Measurements from ENCODE around the gene PSMB1. TPM values are rescaled to one million over a fixed set of nuclear protein-coding genes. Genes with fewer than 3 reads are reported as not detected.

Gene PSMB1
- total RNA-seq (2014; rRNA removed; shearing (Covaris generic)): 834 and 922 TPM in 2 replicates

DNA sequence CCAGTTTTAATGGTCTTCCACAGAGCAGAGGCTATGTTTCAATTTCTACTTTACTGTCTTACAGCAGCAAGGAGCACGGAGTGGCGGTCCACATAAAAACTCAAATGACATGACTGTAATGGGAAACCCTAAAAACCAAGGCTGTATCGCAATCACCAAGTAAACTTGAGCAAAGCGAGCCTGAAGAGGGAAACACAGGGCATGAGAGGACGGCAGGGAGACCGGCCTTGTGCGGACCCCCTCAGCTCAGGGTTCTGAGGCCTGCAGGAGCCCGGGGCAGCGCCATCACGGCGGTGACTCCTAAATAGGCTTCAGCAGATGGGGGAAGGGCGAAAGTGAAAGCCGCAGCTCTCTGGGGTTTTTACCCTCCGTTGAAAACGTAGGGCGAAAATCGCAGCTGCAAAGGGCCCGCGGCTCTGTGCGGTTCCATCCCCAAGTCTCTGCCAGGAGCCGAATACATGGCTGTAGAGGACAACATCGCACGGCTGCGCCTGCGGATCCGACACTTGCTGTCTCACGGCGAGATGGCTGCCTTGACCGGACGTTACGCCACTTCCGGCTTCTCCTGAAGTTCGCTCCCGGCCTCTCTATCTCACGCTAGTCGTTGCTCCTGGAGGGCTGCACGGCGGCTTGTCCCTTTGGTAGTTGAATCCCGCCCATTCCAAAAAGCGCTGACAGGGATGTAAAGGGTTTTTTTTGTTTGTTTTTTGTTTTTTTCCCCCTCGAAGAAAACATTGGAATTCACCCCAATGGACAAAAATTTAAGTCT, at the start of gene PSMB1:
Gene PSMB1 (minus strand): TSS at position 543 of the 769 bp plus-strand sequence. CDS start 65 bp downstream, at position 478.
- DNase-seq (ENCODE audit: low read depth): peak; percentile 95

- DNase-seq (ENCODE audit: low read depth): no peak
These were observed 44.2 kb upstream of the PSMB1 start for GRCh38 chr6:170597278-170597677.

DNA sequence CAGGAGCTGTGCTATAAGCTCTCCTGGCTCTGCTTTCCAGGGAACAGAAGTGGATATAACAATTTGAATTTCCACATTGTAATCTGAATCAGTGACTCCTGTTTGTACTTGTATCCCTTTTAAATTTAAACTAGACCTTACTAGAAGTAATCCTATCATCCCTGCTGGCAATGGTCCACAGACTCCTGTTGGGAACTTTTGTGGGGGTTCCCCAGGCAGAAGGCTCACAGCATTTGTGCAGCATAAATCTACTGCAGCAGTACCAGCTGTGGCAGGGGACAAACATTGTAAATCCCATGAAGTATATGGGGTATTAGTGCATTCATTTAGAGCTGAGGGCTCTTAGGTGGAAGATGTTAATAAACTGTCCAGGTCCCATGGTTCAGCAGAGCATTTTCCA, 43.3 kb upstream of the PSMB1 start:
- DNase-seq (ENCODE audit: low read depth): no peak

DNA sequence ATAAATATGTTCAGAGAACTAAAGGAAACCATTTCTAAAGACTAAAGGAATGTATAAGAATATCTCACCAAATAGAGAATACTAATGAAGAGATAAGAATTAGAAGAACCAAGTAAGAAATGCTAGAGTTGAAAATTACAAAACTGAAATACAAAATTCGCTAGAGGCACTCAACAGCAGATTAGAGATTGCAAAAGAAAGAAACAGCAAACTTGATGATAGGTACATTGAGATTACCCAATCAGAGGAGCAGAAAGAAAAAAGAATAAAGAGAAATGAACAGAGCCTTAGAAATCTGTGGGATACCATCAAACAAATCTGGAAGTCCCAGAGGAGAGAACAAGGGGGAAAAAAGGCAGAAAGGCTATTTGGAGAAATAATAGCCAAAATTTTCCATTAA, 37.6 kb upstream of the PSMB1 start:
- DNase-seq (ENCODE audit: low read depth): no peak

DNA sequence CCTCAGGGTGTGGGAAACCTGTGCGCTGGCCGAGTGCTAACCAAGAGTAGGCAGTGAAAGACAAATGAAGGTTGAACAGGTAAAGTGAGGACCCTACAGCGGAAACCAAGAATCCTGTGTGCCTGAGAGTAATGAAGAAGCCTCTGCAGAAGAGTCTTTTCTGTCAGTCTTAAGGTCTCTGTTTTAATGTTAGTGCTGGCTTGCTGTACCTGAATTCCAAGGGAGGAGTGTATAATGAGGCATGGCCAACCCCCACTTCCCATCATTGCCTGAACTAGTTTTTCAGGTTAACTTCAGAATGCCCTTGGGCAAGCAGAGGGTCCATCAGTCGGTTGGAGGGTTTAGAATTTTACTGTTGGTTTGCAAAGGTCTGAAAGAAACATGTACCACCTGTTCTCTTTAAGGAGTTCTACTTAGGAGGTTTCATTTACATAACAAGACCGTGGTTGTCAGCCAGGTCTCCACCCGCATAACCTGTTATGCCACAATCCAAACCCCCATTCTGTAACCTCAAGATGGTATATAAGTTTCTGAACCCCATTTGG, 31.9 kb upstream of the PSMB1 start:
- DNase-seq (ENCODE audit: low read depth): no peak

GRCh38 chr6:170584181-170584953, 31.3 kb upstream of the PSMB1 start, which contains the start of gene PDCD2:
PDCD2 (minus strand) TSS chr6:170584637; CDS start chr6:170584581, 56 bp downstream.
- DNase-seq (ENCODE audit: low read depth): peak; percentile 93

- DNase-seq (ENCODE audit: low read depth): no peak
These were observed 30.7 kb upstream of the PSMB1 start for GRCh38 chr6:170583756-170584180.

DNA sequence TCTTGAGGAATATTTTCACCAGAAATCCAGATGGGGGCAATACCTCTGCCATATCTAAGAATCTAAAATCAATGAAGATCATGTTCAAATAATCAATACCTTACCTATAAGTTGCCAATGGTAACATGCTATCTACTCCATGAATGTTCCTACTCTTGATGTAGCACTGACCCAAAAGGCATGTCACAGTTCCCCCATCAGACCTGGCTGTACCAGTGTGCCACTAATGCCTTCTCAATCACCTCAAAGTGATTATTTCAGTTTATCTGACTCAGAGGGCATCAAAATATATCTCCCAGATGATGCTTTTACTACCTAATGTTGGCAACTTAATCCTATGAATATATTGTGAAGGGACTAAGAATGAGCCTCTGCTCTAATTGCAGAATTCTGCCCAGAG, 25.8 kb upstream of the PSMB1 start:
- no peak for DNase-seq (ENCODE audit: low read depth)

GRCh38 chr6:170575250-170575649, 22.1 kb upstream of the PSMB1 start:
- peak; percentile 12 for DNase-seq (ENCODE audit: low read depth)

- no peak for DNase-seq (ENCODE audit: low read depth)
These were observed 19.8 kb upstream of the PSMB1 start for GRCh38 chr6:170572704-170573466.

DNA sequence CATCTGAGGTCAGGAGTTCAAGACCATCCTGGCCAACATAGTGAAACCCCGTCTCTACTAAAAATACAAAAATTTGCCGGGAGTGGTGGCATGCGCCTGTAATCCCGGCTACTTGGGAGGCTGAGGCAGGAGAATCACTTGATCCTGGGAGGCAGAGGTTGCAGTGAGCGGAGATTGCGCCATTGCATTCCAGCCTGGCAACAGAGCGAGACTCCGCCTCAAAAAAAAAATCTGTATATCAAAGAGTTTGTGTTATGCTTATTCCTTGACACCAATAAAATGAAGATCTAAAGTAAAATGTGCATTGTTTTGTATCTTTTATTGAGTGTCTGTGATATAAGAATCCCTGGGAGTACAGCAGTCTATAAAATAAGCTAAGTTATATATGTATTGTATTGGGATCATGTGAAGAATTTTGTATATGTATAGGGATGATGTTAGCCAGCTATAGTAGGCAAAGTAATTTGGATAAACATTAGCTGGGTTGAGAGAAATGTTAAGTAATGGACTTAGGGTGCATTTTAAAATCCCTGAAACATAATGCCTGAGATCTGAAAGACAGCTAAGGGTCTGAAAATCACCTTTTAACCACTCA, 11.9 kb upstream of the PSMB1 start:
- DNase-seq (ENCODE audit: low read depth): no peak

DNA sequence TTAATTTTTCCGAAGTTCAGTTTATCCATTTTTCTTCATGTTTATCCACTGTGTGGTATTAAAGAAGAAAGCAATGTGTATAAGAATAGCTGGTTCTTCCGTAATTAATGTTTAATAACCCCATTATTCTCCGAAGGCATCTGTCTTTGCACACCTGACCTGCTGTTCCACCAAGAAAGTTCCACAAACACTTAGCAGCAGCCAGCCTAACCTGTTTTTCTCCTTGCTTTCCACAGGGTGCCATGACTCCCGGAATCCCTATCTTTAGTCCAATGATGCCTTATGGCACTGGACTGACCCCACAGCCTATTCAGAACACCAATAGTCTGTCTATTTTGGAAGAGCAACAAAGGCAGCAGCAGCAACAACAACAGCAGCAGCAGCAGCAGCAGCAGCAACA, 8.4 kb upstream of the PSMB1 start:
- DNase-seq (ENCODE audit: low read depth): no peak

DNA sequence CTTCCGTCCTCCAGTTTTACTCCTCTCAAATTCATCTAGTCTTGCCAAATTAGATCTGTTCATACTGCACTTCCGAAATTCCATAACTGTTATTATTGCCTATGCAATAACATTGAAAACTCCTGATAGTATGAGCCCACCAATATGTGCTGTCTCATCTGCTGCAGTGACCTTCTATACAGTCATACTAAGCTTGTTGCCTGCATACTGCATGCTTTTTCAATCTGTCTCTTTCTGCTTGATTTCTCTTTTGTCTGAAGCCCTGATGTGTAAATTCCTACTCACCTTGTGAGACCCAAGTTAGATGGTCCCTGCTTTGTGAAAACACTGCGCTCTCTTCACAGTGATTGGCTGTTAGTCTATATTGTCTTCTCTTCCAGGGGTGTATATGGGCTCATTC, 2.2 kb upstream of the PSMB1 start:
- no peak for DNase-seq (ENCODE audit: low read depth)

DNA sequence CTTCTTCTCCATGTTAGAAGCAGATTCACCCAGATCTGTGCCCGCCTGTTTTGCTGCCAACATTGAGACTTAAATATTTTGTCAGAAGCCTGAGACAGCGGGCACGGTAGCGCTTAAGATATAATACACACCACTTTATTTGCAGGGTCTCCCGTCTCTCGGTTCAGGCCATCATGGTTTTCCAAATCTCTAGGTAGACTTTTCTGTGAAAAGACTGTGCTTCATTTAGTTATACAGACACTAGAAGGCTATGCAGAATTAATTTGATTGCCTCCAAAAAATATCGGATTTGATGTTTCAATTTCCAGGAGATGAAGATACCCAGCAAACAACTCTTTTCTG, 1.7 kb upstream of the PSMB1 start:
- DNase-seq (ENCODE audit: low read depth): no peak

DNA sequence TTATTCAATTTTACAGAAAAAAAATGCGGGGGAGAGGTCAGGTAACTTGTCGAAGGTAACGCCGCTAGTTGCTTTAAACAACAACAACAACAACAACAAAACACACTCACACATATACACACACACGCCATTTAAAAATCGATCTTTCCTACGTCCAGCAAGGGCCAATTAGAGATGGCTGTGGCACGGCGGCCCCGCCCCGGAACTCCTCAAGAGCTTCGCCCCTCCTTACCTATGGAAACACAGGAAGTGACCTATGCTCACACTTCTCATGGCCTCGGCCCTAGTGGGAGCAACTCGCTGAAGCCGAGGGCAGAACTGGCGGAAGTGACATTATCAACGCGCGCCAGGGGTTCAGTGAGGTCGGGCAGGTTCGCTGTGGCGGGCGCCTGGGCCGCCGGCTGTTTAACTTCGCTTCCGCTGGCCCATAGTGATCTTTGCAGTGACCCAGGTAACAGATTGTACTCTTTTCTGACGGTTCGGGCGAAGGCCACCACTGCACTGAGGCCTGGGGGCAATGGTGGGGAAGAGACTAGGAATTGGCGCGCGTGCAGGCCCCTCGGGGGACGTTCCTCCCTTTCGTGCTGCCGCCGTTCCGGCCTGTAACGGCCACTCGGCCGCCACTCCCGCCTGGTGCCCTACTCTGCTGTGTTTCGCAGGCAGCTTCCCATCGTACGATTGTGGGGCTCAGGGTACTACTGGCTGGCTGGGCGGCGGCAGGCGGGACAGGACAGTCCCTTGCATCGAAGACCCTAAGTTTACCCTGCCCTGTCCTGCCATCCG, 1.1 kb upstream of the PSMB1 start, which contains the start of gene TBP:
Gene TBP (plus strand): TSS at position 357 of the 783 bp plus-strand sequence. CDS start 2,661 bp downstream, outside the sequence.
- DNase-seq (ENCODE audit: low read depth): peak; percentile 99

DNA sequence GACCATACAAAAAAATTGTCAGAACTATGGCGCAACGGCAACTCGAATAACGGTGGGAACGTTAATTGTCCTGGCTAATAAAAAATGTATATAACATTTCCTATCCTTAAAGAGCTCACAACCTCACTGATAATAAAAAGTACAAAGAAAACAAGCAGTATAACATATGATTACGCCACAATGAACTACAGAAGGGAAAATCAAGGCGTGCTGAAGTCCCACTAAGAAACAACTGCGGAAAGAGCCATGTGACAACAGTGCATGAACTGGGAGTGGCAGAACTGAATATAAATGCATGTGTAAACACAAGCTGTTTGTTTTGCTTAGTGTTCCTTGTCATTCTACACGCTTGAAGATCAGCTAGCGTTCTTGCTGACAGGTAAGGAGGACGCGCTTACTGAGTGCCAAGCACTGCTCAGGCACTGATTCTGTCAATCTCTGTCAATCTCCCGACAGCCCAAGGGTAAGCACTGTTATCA, 466 bp upstream of the PSMB1 start:
- DNase-seq (ENCODE audit: low read depth): no peak

DNA sequence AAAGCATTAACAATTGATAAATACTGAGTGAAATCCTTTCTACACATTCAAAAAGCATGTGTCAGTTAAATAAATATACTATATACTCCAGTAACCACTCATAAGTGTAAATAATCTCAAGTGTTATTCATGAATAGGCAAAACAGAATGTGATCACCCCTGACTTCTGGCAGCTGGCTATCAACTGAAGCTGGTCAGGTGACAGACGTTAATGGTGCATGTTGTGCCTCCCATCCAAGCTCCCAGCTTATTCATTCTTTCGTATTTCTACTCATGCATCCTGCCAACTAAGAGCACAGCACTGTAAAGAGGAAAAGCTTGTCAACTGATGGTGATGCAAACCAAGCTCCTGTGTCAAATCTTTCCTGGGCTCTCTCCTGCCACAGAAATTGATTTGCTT, 7.7 kb downstream of the PSMB1 start:
- no peak for DNase-seq (ENCODE audit: low read depth)

DNA sequence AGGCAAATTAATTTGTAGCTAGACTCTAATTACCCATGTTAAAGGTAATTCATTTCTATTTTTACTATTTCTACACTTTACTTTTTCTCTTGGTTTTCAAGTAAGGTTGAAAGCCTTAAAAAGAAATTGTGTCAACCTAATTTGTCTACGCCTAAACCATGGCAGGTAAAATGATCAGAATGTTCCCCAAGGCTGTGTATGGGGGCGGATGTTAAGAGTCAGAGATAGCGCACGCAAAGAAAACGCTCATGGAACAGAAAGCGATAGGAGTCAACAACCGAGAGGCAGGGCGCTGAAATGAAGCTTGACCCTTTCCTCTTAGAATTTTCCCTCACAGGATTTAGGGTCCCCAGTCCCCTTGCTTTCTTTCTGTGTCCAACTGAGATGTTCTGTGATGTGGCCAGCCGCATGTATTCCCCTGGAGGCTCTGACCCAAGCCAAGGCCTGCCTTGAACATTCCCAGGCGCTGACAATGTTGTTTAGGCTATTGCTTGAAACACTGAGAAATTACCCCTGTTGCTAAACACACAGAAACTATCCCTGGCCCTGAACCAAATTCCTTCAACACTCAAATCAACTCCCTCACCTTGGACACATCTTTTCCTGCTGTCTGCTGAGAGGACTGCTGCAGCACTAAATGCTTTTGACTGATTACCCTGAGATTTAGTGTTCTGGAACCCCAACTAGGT, 10.9 kb downstream of the PSMB1 start:
- DNase-seq (ENCODE audit: low read depth): no peak

DNA sequence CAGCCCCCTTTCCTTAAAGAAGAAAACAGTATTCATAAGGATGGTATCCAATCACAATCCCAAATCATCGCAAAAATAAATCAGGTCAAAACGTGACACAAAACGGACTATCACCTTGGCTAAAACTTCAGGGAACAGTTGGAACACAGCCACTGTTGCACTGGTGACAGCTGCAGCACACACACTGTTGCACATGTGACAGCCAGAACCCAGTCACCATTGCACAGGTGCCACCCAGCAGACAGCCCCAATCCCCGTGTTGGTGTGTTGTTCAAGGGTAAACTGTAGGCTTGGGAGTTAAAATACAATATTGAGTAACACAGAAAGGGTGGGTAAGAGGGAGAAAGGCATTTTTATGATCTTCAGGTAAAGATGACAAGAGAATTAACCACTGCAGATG, 15.8 kb downstream of the PSMB1 start:
- no peak for DNase-seq (ENCODE audit: low read depth)

- DNase-seq (ENCODE audit: low read depth): no peak
These were observed 16.4 kb downstream of the PSMB1 start for GRCh38 chr6:170536671-170537070.

Data from M059J (cell line).